GM20000 (cell line): Measurements from ENCODE around the gene KPNA1.

ENCODE experiments used
- DNase-seq: peaks from one replicate; pipeline ENCODE4 v3.0.0; 2012; ENCODE audit warnings: low spot score
- CTCF ChIP-seq: IDR thresholded peaks from 2 replicates; pipeline ENCODE4 v1.5.1; 2012; ENCODE audit warnings: mild to moderate bottlenecking, control low read depth; ENCODE audit errors: extremely low read depth, missing control alignments

Gene KPNA1

GRCh38 chr3:122476532-122476931 is 38.2 kb downstream of the KPNA1 start:
- TF ChIP-seq CTCF, result no peak
- DNase-seq, result no peak

GRCh38 chr3:122475316-122475715 is 39.4 kb downstream of the KPNA1 start:
- no peak for DNase-seq
- no peak for TF ChIP-seq CTCF

GRCh38 chr3:122469659-122470058 is 45.1 kb downstream of the KPNA1 start:
- no peak for TF ChIP-seq CTCF
- no peak for DNase-seq

DNA sequence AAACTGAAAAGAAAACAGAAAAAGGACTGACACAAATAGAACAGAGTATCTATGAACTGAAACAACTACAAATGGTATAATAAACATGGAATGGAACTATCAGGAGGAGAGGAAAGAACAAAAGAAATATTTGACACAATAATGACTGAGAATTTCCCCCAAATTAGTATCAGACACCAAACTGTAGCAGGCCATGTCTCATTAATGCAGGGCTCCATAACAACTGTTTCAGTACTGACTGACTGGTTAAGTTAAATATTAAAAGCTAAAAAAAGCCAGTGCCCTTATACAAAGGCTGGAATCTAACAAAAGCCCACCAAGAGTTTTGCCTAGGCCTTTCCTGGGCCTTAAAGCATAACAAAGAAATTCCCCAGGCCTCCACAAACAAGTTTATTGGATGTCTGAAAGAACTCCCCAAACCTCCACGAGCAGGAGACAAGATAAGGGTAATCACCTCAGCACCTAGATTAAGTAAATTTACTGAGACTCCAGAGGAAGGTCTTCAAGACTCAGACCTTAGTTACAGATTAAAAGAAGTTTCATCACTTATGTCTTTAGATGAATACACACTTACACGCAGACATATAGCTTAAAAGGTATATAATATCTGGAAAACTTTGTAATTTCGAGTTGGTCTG is 45.7 kb downstream of the KPNA1 start:
- no peak for TF ChIP-seq CTCF
- peak; percentile 14 for DNase-seq

DNA sequence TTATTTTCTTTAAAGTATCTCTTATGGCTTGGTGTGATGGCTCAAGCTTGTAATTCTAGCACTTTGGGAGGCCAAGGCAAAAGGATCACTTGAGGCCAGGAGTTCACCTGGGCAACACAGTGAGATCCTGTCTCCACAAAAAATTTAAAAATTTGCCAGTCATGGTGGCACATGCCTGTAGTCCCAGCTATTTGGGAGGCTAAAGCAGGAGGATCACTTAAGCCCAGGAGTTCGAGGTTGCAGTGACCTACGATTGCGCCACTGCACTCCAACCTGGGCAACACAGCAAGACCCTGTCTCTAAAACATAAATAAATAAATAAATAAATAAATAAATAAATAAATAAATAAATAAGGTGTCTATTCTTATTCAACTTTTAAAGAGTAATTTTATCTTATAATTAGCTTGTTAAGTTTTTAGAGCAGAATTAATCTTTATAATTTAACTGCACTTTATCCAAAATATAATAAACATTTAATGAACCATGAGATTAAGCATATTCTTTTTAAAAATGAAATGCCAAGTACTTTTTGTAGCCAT is 48.0 kb downstream of the KPNA1 start:
- no peak for TF ChIP-seq CTCF
- no peak for DNase-seq

GRCh38 chr3:122464659-122465058 is 50.1 kb downstream of the KPNA1 start:
- no peak for TF ChIP-seq CTCF
- DNase-seq, result no peak

DNA sequence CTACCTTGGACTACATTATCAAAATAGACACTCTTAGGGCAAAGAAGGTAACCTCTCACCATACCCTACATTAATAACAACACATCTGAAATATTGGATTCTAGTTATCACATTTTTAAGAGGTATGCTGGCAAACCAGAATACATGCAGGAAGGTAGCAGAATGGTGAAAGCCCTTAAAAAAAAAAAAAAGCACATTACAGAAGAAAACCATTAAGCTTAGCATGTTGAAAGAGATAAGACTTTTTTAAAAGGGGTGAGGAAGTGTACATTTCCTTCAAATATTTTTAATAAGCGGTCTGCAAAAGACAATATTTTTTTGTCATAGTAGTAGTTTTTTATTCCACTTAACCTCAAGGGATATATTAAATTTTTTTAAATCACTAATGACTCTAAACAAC is 52.3 kb downstream of the KPNA1 start:
- DNase-seq, result no peak
- TF ChIP-seq CTCF, result no peak
